CD4-positive, alpha-beta T cell treated with Interleukin-12 subunit alpha and Interleukin-12 subunit beta, for 1 hour (primary cell): ENCODE data around the gene PI4K2A.

Experiments used
- DNase-seq: peaks from one replicate; pipeline ENCODE4 v3.0.0-alpha.2; 2020

PI4K2A gene

GRCh38 chr10:97707134-97707861 is 66.8 kb downstream of the PI4K2A start:
- no peak for DNase-seq

- DNase-seq: no peak
Measured at GRCh38 chr10:97708167-97708566, 67.7 kb downstream of the PI4K2A start.

GRCh38 chr10:97708976-97709946 is 68.8 kb downstream of the PI4K2A start:
- DNase-seq: peak; percentile 45

GRCh38 chr10:97711640-97712572 is 71.4 kb downstream of the PI4K2A start:
- no peak for DNase-seq

- DNase-seq: no peak
Measured at GRCh38 chr10:97713339-97713825, 72.9 kb downstream of the PI4K2A start, which contains the start of gene MARVELD1. Gene MARVELD1 (plus strand): TSS chr10:97713730. CDS start chr10:97713877, 147 bp downstream.

GRCh38 chr10:97713826-97714400 is 73.4 kb downstream of the PI4K2A start:
- DNase-seq: peak; percentile 64

- no peak for DNase-seq
Measured at GRCh38 chr10:97714401-97715258, 74.2 kb downstream of the PI4K2A start.

- no peak for DNase-seq
Measured at GRCh38 chr10:97715259-97715874, 74.9 kb downstream of the PI4K2A start.

GRCh38 chr10:97717627-97718026 is 77.2 kb downstream of the PI4K2A start:
- no peak for DNase-seq

GRCh38 chr10:97718178-97718577 is 77.7 kb downstream of the PI4K2A start:
- DNase-seq: no peak

GRCh38 chr10:97718659-97719142 is 78.2 kb downstream of the PI4K2A start:
- DNase-seq: no peak

GRCh38 chr10:97719602-97720001 is 79.1 kb downstream of the PI4K2A start:
- DNase-seq: no peak

GRCh38 chr10:97721871-97722780 is 81.7 kb downstream of the PI4K2A start:
- DNase-seq: no peak

GRCh38 chr10:97723001-97723400 is 82.5 kb downstream of the PI4K2A start:
- no peak for DNase-seq

GRCh38 chr10:97724341-97724941 is 84.0 kb downstream of the PI4K2A start:
- DNase-seq: no peak
